K562 (cell line): ENCODE measurements around the gene RALGAPA2.

Source experiments
- CTCF ChIP-seq, 3 experiments: IDR thresholded peaks in 2 of 3; conservative IDR thresholded peaks in 1 of 3; 2 replicates each; pipeline ENCODE4 v1.5.1; 2011 to 2012; ENCODE audit warnings: low read length in 3 of 3, mild to moderate bottlenecking in 3 of 3, control low read depth in 2 of 3, improper control_type of control experiment in 1 of 3, inconsistent platforms in 1 of 3, low read depth in 1 of 3, mixed read lengths in 1 of 3, moderate library complexity in 1 of 3; ENCODE audit not compliant: insufficient read depth in 2 of 3
- HDAC6 ChIP-seq: IDR thresholded peaks from 2 replicates; pipeline ENCODE4 v1.6.1; 2012; ENCODE audit warnings: low read depth, mild to moderate bottlenecking, control low read depth, inconsistent platforms, low read length, moderate library complexity
- KLF16 ChIP-seq: IDR thresholded peaks from 2 replicates; pipeline ENCODE4 v1.6.1; 2016; ENCODE audit warnings: antibody characterized with exemption
- POLR3A ChIP-seq: IDR thresholded peaks from 2 replicates; pipeline ENCODE4 v1.6.1; 2011; ENCODE audit warnings: borderline replicate concordance, mild to moderate bottlenecking, moderate library complexity; ENCODE audit not compliant: insufficient read length, insufficient read depth; ENCODE audit errors: extremely low read depth
- SRF ChIP-seq, 2 experiments: fragments of 250-450, 450-650 bp in 1 of 2; sonication (Bioruptor Pico) in 1 of 2; sonication (generic) in 1 of 2; formaldehyde crosslinking; IDR thresholded peaks; 2 replicates each; pipeline versions ENCODE4 v1.5.0 to v1.5.1; 2020 to 2022; ENCODE audit warnings: mild to moderate bottlenecking in 1 of 2, missing genetic modification reagents in 1 of 2

GRCh38 chr20:20573797-20574196 lies 138.6 kb downstream of the RALGAPA2 start:
- no peak for TF ChIP-seq CTCF (IDR thresholded peaks at IDR 0.05 in 2 of 3, conservative IDR thresholded peaks at IDR 0.05 in 1 of 3; ENCODE audit: insufficient read depth in 2 of 3, low read depth in 1 of 3, low read length in 3 of 3)
- no peak for TF ChIP-seq HDAC6
- TF ChIP-seq SRF (CRISPR knock-in tag; IDR thresholded peaks at IDR 0.05), result no peak
- no peak for TF ChIP-seq POLR3A
- no peak for TF ChIP-seq KLF16
